ENCODE measurements around the gene PPP1R3D.
"Not testable (repeated sequence)": the region's sequence is repeated elsewhere in the genome, so short reads cannot be mapped to it uniquely, and the experiment has no call there.

PPP1R3D gene

DNA sequence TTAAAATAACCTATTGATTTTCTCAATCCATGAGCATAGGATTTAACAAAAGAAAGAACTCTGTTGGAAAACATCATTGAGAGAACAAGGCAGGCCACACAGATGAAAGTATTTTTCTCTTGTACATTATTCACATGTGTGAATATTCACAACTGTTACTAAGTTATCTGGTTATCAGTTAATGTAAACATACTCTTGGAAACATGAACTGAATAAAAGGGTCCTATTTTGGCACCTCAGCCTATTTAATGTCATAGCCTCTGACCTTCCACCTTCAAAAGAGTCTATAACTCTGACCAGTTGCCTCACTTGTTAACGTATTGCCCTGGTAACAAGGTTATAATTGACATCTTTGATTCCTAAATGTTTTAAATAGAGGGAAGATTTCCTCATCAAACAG is 14.7 kb downstream of the PPP1R3D start:
- no peak for DNase-seq (ENCODE audit: low read depth, low spot score)

DNA sequence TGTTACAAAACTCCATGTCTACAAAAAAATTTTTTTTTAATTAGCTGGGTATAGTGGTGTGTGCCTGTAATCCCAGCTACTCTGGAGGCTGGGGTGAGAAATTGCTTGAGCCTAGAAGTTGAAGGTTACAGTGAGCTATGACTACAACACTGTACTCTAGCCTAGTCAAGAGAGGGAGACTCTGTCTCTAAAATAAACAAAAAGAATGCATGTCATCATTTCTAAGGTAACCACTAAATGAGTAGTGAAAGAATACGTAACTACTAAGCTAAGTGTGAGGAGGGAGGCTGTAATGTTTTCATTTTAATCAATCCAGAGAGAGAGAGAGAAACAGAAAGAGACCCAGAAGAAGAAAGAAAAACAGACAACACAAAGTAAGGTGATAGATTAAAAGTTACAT is 16.6 kb downstream of the PPP1R3D start:
- no peak for DNase-seq (ENCODE audit: low read depth, low spot score)

DNA sequence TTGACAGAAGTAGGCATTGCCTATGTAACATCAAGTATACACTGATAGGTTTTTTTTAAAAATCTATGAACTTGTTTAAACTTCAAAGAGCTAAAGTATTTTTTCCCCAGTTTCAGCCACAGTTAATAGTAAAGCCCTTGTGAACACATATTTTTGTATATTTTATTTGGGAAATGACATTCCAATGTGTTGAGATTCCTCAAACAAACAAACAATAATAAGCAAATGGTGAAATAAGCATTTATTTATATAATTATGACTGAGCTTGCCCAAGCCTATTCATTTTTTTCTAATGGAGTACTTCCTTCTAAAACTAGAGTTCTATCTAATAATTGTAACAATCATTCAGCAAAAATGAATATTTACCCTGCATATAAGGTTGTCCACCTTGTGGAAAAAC is 19.2 kb downstream of the PPP1R3D start:
- no peak for DNase-seq (ENCODE audit: low read depth, low spot score)

DNA sequence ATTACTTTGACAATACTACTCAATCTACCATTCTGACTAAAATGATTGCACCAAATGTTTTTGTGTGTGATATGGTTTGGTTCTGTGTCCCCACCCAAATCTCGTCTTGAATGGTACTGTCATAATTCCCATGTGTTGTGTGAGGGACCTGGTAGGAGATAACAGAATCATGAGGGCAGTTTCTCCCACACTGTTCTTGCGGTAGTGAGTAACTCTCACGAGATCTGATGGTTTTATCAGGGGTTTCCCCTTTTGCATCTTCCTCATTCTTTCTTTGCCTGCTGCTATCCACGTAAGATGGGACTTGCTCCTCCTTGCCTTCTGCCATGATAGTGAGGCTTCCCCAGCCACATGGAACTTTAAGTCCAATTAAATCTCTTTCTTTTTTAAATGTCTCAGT is 27.5 kb downstream of the PPP1R3D start:
- DNase-seq (ENCODE audit: low read depth, low spot score) = no peak

DNA sequence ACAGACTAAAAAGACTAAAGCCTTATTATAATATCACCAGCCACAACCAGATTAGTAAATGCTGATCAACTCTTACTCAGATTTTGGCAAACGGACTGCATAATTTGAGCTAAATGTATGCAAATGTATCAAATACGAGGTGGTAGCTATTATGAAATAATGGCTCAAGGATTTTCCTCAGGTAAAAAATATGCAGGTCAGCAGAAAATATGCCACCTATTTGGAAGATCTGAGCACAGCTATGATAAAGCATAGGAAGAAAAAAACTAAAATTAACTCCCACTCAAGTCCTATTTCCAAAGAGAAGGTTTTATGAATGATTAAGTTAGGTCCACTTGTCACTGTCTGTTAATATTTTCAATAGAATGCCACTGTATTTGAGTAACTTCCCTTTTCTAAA is 29.1 kb downstream of the PPP1R3D start:
- no peak for DNase-seq (ENCODE audit: low read depth, low spot score)

DNA sequence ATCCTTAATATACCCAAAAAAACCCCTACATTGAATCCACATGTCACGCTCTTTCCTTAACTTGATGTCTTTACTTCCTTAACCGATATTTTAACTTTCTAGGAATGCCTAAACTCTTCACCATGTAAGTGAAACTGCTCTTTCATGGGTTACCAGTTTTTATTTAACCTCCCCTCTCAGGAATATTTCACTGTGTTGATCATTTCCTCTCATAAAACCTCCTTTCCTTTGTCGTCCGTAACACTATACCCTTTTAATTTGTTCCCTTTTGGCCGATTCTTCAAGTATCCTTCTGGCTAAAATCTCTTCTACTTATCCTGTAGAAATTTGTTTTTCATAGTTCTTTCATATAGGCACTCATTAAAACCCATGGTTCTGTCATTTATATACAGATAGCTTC is 31.2 kb downstream of the PPP1R3D start:
- no peak for DNase-seq (ENCODE audit: low read depth, low spot score)

DNA sequence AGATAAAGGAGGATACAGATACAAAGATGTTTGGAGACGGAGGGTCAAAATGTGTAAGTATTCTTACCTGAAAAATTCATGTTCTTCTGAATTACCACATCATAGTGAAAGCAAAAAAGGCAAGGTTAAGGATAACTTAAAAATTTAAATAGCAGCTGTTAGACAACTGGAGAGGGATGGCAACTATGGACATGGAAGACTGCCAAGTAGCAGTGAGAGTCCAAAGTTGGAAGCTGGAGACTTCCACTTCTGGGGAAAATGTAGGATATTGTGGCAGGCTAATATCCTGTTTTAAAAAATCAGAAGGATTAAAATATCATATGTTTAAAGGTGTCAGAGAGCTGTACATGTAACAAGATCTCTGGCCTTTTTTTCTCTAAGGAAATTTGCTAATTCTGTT is 36.5 kb downstream of the PPP1R3D start:
- no peak for DNase-seq (ENCODE audit: low read depth, low spot score)

DNA sequence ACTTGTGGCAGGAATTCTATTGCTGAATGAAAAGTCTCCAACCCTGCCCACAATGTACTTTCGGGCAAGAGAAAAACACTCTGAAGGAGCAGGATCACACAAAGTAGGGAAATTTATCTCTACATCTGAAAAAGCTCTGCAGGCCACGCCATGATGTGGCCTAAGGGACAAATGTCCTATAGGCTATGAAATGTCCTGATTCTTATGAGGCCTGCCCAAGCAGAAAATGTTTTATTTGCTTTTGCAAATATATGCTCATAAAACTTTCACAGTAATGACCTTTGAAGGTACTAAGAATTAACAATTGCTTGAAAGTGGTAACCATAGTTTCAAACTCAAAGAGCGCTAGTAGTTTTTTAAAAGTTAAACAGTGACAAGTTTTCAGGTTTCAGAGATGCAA is 37.6 kb downstream of the PPP1R3D start:
- DNase-seq (ENCODE audit: low read depth, low spot score) = no peak

DNA sequence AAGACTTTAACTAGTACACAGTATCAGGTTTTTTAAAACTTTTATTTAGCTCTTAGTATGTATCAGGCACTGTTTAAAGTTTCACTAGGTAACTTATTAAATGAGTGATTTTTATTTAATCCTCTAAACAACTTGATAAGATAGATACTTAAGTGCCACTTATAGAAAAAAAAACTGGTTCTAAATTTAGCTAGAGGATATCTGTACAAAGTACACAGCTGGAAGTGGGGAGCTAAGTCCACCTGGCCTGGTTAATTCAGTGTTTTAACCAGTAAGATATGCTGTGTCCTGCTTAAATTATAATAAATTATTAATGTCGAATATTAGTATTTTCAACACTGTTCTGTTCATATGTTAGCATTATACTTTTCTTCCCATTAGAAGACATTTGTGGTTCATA is 44.2 kb downstream of the PPP1R3D start:
- DNase-seq (ENCODE audit: low read depth, low spot score) = no peak

DNA sequence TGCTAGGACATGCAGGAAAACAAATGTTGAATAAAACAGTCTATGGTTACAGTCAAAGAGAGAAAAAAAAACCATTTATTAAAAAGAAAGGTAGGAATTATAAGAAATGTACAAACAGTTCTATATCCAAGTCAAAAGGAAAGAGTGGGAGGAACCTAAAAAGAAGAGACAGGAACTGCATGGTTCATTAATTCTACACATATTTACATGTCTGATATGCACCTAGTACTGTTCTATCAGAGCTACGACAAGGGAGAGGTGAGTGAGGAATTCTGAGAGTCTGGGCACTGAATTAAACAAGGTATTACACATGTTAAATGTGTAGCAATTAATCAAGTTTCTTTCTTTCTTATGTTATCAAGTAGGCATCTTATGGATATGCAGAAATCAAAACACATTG is 48.5 kb downstream of the PPP1R3D start:
- DNase-seq (ENCODE audit: low read depth, low spot score) = no peak

DNA sequence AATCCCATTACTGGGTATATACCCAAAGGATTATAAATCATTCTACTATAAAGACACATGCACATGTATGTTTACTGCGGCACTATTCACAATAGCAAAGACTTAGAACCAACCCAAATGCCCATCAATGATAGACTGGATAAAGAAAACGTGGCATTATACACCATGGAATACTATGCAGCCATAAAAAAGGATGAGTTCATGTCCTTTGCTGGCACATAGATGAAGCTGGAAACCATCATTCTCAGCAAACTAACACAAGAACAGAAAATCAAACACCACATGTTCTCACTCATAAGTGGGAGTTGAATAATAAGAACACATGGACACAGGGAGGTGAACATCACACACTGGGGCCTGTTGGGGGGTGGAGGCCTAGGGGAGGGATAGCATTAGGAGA is 50.1 kb downstream of the PPP1R3D start:
- DNase-seq (ENCODE audit: low read depth, low spot score) = not testable (repeated sequence)

DNA sequence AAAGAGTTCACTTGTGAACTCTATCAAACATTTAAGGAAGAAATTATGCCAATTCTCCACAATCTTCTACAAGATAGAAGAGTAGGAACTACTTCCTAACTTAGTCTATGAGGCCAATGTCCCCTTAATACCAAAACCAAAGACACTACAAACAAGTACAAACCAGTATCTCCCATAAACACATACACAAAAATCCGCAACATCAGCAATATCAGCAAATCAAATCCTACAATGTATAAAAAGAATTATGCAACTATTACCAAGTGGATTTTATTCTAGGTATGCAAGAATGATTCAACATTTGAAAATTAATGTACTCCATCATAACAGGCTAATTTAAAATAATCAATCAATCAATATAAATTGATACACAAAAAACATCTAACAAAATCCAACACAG is 52.1 kb downstream of the PPP1R3D start:
- DNase-seq (ENCODE audit: low read depth, low spot score) = no peak

Measured in activated CD4-positive, CD25-positive, alpha-beta regulatory T cell treated with anti-CD3 and anti-CD28 coated beads, Interleukin-2, amount 50 U/mL, for 16 hours (primary cell).